ENCODE measurements around the gene CDH2.
"Not testable (repeated sequence)": the region's sequence is repeated elsewhere in the genome, so short reads cannot be mapped to it uniquely, and the experiment has no call there.

CDH2 gene

DNA sequence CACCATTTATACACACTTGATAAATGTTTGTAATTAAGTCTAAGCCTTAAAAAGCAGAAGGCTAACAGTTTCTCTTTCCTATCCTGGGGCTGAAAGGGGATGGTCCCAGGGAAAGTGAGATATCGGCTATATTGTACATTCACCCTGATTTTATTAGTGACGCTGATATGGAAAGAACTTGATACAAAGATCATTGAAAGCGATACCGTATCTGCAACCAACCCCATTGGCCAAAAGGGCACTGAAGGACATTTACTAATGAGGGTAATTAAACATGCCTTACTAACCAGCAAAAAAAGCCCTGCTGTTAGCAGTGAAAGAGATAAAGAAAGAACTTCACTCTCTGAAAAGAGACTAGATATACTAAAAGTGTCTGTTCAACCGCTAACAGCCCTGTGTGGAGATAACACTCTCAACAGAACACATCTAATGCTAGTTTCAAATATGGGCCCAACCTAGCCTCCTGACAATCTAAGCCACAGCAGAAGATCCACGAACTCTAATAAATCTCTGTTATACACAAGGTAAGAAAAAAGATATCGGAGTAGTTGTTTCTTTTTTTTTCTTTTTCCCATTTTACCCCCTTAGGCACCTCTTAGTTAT, 200.0 kb downstream of the CDH2 start:
- DNase-seq, result no peak

DNA sequence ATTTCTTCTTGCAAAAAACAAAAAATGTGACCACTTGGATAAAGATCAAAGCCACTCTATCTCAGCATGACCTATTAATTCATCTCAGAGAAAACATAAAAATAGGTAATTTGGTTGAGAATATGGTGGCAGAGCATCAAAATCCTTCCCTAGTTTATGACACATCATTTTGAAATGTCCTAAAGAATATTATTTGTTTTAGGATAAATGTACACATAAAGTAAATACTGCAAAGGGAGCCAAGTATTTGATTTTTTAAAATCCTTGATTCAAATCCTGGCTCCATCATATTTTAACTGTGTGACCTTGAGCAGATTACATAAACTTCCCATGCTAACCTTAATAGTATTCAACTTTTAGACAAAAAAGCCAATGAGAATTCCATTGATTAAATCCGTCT, 206.6 kb downstream of the CDH2 start:
- DNase-seq, result no peak

- no peak for DNase-seq
Measured at GRCh38 chr18:27969206-27969605, 207.7 kb downstream of the CDH2 start.

- no peak for DNase-seq
Measured at GRCh38 chr18:27967913-27968824, 208.8 kb downstream of the CDH2 start.

DNA sequence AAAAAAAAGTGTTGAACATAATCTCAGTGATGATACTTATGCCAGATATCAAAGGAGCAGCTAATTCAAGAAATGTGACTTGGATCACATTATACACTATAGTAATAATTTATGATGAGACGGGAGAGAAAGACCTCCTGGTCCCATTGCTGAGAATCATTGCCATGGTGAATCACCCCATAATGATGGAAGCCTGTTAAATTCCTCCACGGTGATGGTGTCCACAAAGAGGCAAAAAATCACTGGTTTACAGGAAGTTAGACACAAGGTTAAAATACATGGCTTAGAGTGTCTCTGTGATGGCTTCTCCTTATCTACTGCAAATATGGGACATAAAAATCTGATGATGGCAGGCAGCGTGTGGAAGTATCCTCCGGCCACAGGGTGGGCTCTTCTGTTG, 210.0 kb downstream of the CDH2 start:
- DNase-seq, result no peak

DNA sequence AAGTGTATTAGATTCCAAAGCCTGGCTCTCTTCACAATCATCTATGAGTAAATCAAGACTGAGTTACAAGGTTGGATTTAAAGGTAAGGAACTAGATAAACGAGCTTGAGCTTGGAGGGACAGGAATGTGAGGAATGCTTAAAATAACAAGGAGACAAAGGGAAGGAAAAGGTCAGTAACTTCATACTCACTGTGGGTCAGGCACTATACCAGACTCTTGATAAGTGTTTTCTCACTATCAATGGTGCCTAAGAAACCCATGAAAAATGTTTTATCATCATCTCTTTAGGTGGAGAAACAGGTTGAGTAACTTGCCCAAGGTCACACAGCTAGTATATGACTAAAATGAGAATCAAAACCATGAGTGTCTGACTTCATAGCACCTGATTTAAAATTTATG, 212.1 kb downstream of the CDH2 start:
- no peak for DNase-seq

DNA sequence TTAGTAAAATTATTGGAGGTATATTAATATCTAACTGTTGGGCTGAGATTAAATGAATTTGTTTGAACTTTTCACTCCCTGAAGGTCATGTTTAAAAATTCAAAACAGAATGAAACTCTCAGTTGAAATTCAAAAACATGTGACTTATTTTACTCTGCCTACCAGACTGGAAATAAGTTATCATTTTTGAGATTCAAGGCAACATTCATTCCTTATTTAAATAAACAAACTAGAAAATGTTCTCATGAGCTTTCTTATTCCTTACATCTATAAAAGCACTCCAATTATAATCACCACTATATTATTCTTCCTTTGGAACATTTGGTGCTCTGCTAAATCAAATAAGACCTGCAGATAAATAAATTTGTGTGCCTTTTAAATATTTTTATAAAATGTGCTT, 217.8 kb downstream of the CDH2 start:
- no peak for DNase-seq

GRCh38 chr18:27956001-27956640, 220.8 kb downstream of the CDH2 start:
- no peak for DNase-seq

- no peak for DNase-seq
Measured at GRCh38 chr18:27954226-27954625, 222.7 kb downstream of the CDH2 start.

DNA sequence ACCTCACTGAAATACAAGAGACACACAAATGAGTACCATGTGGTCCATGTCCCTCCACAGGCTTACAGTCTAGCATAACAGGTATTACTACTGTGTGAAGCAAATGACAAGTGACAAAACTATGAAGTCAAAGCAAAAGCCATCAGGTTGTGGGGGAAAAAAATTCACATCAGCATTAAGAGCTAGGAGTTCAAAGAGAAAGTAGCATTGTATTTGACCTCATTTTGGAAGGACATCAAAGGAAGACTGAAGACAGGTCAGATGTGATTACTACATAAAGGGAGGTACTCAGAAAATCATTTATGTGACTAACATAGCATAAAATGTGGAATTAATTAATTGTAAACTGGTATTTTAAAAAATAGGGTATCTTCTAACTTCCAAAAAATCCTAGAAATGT, 224.2 kb downstream of the CDH2 start:
- no peak for DNase-seq

DNA sequence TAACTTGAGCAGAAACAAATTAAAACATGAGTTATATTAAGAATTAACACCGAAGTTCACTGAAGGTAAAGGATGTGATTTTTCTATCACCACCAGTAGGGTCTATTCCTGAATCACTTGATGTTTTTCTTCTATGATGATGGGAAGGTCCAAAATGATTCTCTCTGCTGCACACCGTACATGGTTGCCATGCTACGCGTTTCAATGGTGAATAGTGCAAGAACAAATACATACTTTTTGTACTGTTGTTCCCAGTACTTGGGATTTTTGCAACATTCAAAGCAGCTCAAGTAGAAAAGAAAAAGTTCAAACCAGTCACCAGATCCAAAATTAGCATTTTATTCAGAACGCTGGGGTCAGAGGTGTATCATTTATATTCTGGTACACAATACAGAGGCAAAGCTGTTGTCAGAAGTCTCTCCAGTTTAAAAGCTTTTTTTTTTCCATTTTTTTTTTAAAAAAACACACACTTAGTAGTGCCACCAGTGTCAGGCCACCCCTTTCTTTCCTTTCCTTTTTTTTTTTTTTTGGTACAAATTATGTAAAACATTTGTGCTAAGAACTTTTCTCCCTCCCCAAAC, 226.2 kb downstream of the CDH2 start:
- DNase-seq, result no peak

DNA sequence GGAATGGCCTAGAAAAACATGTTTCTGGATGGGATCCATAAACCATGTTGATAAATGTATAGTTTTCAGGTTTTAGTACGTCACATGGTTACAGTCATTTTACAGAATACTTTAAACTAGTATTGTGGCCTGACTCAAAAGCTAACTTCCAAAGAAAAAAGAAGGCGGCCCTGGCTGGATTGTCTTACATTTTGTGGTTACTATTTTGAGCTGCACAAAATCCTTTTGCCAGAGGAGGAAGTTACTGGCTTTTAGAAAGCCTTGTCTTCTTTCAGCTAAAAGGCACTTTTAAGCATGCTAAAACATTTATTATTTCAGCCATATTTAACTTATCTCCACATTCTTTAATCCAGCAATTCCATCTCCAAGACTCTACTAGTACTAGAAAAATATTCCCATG, 227.9 kb downstream of the CDH2 start:
- DNase-seq, result no peak

GRCh38 chr18:27942706-27943105, 234.2 kb downstream of the CDH2 start:
- no peak for DNase-seq

GRCh38 chr18:27931535-27931934, 245.4 kb downstream of the CDH2 start:
- no peak for DNase-seq

DNA sequence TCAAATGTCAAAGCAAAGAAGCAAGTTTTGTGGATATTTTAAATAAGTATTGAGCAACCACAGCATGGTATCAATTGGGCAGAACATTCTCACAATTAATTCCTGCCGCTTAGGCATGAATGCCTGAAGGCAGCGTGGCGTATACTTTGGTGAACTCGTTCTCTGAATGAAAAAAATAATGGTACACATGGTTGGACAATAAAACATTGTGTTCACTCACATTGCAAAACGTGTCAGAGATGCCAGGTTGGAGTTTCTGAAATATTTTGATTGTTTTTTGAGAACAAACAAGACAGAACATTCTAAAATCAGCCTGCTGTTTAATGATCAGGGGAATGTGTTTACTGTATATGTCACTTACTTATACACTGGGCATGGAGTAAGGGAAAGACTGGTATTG, 254.2 kb downstream of the CDH2 start:
- no peak for DNase-seq

DNA sequence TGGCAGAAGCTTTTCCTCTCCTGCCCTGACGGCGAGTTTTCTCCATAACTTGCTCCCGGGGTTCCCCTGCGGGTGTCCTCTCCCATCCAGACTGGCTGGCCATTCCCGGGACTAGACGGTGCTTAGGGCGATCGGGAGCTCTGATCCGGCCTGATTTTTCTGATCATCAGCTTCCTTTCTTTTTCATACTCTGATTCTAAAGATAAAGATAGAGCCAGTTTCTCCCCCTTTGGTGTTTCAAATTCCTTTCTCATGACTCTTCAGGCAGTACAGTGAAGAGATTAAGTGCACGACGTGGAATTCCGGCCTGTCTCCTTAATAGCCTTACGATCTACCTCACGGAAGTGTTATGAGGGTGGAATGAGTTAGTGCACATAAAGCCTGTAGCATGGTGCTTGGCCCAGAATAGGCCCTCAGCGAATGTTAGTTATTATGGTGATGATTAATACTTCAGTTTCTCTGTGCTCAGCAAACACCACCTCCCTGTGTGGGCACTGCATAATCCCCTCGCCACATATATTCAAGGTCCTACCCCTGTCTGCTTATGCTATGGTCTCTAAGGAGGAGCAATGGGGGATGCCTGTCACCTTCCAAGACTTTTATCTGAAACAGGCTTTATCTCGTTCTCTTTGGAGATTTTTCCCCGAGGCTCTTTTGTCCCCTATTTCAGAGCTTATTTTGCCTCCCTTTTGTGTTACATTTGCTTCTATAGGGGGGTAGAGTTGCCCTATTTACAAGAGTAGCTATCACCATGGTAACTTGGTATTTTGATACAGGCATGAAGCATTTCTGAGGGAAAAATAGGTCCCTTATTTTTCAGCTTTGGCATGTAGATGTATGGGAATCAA, 254.8 kb downstream of the CDH2 start:
- DNase-seq, result no peak

GRCh38 chr18:27921392-27921791, 255.5 kb downstream of the CDH2 start:
- DNase-seq, result no peak

DNA sequence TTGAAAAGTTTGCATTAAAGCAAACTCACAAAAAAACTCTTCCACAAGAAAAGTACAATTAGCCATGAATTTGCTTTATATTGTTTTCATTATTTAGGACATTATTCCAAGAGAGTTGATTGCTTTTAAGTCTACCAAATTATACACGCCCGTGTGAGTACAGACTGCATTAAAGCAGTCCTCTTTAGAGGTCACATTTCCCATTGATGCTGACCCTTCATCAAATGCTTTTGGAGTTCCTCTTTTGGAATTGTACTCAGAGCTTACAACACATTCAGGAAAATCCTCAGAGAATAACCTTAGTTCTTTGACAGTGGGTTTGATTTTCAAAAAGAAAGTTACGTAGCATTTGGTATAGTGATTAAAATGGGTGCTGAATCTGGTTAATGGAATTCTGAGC, 256.1 kb downstream of the CDH2 start:
- DNase-seq, result no peak

DNA sequence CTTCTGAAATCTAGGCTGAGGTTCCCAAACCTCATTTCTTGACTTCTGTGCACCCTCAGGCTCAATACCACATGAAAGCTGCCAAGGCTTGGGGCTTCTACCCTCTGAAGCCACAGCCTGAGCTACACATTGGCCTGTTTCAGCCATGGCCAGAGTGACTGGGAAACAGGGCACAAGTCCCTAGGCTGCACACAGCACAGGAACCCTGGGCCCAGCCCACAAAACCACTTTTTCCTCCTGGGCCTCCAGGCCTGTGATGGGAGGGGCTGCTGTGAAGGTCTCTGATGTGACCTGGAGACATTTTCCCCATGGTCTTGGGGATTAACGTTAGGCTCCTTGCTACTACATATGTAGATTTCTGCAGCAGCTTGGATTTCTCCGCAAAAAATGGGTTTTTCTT, 270.7 kb downstream of the CDH2 start:
- not testable (repeated sequence) for DNase-seq

DNA sequence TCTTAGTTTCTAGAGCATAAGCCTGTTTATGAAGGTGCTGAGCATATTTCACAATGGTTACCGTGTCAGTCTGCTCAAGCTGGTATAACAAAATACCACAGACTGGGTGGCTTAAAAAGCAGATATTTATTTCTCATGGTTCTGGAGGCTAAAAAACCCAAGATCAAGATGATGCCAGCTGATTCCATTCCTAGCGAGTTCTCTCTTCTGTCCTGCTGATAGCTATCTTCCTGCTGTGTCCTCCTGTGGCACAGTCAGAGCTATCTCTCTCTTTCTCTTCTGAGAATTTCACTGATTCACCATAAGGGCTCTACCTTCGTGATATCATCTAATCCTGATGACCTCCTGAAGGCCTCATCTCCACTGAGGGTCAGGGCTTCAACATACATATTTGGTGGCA, 273.0 kb downstream of the CDH2 start:
- DNase-seq, result no peak

DNA sequence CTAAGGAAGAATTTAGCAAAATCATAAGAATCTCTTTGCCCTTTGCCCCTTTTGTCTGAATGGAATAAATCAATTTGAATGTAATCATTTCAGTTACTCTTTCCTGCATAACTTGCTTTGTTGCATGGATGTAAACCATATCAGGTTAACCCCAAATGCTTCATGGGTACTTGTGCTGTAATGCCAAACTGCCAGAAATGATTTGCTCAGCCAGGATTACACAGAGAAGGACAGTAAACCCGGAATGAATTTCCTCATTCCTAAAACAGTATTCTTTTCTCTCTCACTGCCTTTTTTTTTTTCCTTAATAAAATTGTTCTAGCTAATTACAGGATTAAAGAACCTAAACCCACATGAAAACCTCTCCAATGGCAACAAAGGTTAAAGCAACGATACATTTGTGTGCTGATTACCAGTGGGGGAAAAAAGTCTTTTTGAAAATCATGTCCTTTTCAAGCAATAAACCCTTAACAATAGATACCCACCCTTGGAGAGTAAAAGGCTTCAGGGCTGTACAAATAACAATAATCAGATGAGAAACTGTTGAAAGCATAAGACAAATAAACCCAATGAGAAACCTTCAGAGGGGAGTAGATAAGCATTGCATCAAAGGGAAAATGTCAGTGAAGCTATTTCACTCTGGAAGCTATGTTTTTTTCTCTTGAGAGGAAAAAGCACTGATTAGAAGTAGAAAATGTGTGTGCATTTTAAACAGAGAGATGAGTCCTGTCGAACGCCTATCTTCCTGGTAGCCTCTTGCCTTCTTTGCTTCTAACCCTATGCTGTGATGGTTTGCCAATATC, 275.3 kb downstream of the CDH2 start:
- DNase-seq, result no peak
